Hepatocyte (in vitro differentiated cells): ENCODE data around the gene CDH22.

Experiments
- CTCF ChIP-seq: fragments of 200-600 bp; sonication (generic); IDR thresholded peaks from 2 replicates; pipeline ENCODE4 v1.5.1; 2016; ENCODE audit warnings: antibody characterized with exemption, mild to moderate bottlenecking; ENCODE audit not compliant: poor library complexity
- EZH2 ChIP-seq: fragments of 200-600 bp; sonication (generic); IDR thresholded peaks from 2 replicates; pipeline ENCODE4 v1.6.1; 2016; ENCODE audit warnings: antibody characterized with exemption, mild to moderate bottlenecking, borderline replicate concordance

GRCh38 chr20:46229478-46230105 lies 78.7 kb downstream of the CDH22 start:
- no peak for TF ChIP-seq EZH2
- no peak for TF ChIP-seq CTCF
